RWPE1 (cell line): Measurements from ENCODE around the gene RABGAP1.

ENCODE experiments used
- CTCF ChIA-PET: fragments of 350-600 bp; sonication (Branson Sonifier 250); formaldehyde crosslinking; extraction: SDS; loops from one replicate; lab custom pipeline; 2021; lab: Yijun Ruan, JAX
- POLR2A ChIA-PET: fragments of 400-600 bp; formaldehyde crosslinking; extraction: SDS; loops from one replicate; lab custom pipeline; 2020; ENCODE audit warnings: antibody characterized with exemption; ENCODE audit not compliant: low non-redundant PET; lab: Yijun Ruan, JAX
- DNase-seq: peaks from one replicate; pipeline ENCODE4 v3.0.0; 2012; ENCODE audit warnings: low spot score
- H3K27ac ChIP-seq: fragments of 450-650 bp; 2 replicates; pipeline ENCODE4 v1.5.1; 2017
- TF ChIP-seq, protein P1 (sequence below): fragments of 450-650 bp; conservative IDR thresholded peaks from 2 replicates; pipeline ENCODE4 v1.5.1; 2017; ENCODE audit warnings: low read depth, mild to moderate bottlenecking

Gene RABGAP1

DNA sequence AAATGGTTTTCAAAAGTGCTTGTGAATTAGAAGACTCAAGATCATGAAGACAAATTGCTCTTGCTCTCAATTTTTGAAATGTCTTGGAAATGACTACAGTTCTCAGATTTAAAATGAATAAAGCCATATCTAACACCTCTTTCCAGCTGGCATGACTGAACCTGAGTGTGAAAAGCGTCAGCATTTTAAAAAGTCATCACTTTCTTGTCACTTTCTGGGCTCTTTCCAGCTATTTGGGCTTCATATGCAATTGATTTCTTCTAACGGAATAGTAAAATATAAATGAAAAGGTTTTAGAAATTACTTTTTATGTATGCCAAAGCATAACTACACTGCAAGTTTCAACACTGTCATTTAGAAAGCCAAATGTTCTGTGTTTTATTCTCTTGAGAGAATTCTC is 95.0 kb downstream of the RABGAP1 start:
- DNase-seq, result no peak
- ChIA-PET POLR2A (no interaction called here), CTCF (interaction anchor here (0.6 kb wide), 1 partner anchor 1284 kb away, joined by 3 read pairs; no protein-coding TSS in a partner anchor)
- H3K27ac ChIP-seq, result no peak overlapping the region
- TF ChIP-seq, protein P1, sequence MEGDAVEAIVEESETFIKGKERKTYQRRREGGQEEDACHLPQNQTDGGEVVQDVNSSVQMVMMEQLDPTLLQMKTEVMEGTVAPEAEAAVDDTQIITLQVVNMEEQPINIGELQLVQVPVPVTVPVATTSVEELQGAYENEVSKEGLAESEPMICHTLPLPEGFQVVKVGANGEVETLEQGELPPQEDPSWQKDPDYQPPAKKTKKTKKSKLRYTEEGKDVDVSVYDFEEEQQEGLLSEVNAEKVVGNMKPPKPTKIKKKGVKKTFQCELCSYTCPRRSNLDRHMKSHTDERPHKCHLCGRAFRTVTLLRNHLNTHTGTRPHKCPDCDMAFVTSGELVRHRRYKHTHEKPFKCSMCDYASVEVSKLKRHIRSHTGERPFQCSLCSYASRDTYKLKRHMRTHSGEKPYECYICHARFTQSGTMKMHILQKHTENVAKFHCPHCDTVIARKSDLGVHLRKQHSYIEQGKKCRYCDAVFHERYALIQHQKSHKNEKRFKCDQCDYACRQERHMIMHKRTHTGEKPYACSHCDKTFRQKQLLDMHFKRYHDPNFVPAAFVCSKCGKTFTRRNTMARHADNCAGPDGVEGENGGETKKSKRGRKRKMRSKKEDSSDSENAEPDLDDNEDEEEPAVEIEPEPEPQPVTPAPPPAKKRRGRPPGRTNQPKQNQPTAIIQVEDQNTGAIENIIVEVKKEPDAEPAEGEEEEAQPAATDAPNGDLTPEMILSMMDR, result no peak

DNA sequence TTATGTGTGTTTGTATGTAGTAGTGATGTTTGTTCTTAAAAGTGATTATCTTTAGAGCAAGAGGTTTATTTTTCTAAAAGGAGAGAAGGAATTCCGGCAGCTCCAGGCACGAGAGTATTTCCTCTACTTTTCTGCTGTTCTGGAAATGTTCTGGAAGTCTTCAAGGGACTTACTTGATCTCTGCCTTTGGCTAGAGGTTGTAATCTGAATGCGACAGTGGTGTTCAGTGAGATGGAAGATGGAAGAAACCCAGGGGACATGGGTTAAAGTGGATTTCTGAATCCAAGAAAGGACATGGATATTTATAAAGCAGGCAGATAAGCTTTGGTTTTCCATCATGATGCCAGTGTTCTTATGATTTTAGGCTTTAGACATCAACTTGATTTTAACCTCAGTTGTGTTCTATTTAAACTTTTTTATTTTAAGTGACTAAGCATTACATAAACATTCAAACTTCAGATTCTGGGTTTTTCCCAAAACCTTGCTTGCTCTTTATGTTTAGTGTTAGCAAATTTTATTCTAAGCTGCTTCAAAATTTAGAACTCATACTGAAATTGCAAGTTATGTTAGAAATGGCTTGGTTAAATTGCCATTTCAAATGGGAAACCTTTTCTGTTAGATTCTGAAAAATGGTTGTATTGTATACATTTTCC is 96.2 kb downstream of the RABGAP1 start:
- POLR2A ChIA-PET, result no interaction called here
- TF ChIP-seq, protein P1, result no peak
- no peak overlapping the region for H3K27ac ChIP-seq
- no peak for DNase-seq
- CTCF ChIA-PET, result no interaction called here

DNA sequence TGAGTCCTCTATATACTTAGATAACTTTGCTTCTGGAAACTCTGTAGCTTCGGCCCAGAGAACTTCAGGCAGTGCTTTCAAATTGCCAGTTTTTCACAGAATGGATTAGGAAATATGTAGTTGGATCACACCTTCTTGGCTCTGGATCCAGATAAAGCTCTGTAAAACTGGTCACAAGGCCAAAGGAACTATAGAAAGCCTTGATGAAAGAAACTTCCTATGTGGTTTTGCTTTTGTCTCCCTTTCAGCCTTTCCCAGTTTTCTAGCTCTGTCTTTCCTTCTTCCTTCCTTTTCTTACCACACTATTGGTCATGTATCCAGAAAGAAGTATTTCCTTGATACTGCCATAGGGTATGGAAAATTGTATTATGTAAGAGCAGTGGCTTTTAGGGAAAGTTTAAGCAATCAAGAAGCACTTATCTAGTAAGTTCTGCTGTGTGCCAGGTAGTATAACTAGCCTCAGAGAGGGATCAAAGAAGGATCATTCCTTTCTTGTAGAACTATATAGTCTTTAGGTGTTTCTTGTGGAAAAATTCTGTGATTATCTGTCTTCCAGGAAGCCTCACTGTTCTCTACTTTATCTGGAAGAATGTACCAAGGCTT is 98.9 kb downstream of the RABGAP1 start:
- no peak for DNase-seq
- ChIA-PET POLR2A (no interaction called here), CTCF (interaction anchor here (0.7 kb wide), 1 partner anchor 13 kb away, joined by 4 read pairs; no protein-coding TSS in a partner anchor)
- TF ChIP-seq, protein P1, result no peak
- H3K27ac ChIP-seq, result no peak overlapping the region

DNA sequence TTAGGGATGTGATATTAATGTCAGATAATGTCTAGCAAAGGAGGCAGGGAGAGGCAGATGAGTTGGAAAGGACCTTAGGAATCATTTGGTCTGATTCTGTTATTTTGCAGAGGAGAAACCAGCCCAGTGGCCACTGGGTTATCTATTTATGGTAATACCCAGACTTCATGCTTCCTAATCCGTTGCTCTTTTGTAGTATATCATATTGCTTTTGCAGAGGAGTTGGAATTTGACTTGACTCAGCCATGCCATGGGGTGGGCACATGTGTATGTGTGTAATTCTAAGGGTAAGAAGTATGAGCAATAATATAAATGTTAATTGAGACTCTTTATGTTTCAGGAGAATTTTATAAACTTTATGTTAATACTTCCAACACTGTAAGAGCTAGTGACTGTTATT is 100.0 kb downstream of the RABGAP1 start:
- ChIA-PET CTCF (no interaction called here), POLR2A (no interaction called here)
- no peak overlapping the region for H3K27ac ChIP-seq
- DNase-seq, result no peak
- TF ChIP-seq, protein P1, result no peak

DNA sequence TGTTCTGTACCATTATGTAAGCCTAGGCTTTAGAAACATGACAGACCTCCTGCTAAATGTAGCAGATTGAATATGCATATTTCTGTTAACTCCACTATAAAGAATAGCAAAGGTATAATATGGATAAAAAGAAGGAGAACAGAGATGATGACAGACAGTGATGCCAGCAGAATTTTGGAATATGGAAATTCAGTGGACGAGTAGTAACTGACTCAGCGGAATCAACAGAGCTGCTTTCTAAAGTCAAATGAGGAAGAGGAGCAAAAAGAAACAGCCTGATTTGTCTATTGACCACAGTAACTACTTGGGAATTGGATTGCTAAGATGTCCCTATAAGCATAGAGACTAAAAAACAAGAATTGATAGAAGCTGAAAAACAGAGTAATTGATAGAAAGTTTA is 100.7 kb downstream of the RABGAP1 start:
- TF ChIP-seq, protein P1, result no peak
- POLR2A ChIA-PET, result no interaction called here
- CTCF ChIA-PET, result no interaction called here
- no peak for DNase-seq
- no peak overlapping the region for H3K27ac ChIP-seq

DNA sequence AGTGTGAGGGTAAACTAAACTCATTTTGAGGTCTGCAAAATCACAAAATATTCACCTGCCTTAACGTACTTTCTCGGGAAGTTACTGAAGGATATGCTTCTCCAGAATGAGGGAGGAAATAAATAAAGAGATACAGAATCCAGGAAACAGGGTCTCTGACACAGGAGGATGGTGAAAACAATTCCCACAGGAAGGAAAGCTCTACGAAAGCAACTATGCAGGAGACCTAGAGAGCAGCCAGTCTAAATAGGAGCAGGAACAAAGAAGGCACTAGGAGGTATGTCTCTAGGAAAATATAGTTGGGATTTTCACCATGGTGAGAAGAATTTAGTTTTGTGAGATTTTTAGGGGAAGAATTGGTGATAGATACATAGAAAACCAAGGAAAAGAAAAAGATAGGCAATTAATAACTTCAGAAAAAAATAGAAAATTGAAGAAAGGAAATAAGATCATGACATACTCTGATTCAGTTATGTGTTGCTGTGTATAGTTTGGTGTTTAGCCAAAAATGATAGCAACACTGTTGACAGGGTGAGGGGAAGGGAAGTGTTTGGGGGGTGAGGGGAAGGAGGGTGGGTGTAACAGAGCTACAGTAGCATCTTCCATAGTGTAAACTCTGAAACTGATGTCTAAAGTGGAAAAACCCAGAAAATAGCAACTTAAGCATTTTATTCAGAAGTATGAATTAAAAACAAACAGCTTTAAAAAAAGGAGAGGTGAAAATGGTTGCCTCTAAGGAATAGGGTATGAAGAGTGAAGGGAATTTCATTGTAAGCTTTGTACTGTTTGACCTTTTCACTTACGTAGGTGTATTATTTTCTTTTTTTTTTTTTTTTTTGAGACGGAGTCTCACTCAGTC is 102.5 kb downstream of the RABGAP1 start:
- peak overlapping the region; percentile 32 for H3K27ac ChIP-seq
- no peak for DNase-seq
- CTCF ChIA-PET, result interaction anchor here (0.6 to 0.7 kb wide), 2 partner anchors 23 to 139 kb away, joined by 4 read pairs; no protein-coding TSS in a partner anchor
- POLR2A ChIA-PET, result no interaction called here
- TF ChIP-seq, protein P1, result no peak
